Fibroblast of pulmonary artery (primary cell): ENCODE measurements around the gene GRK3.
"Not testable (repeated sequence)": the region's sequence is repeated elsewhere in the genome, so short reads cannot be mapped to it uniquely, and the experiment has no call there.

Experiments used
- DNase-seq: peaks from one replicate; pipeline ENCODE4 v3.0.0-alpha.2; 2010; ENCODE audit warnings: low read depth
- H3K4me3 ChIP-seq: replicated peaks from 2 replicates; pipeline ENCODE4 v1.5.1; 2011; ENCODE audit warnings: low read depth, mild to moderate bottlenecking, control low read depth, low read length, moderate library complexity
- CTCF ChIP-seq: IDR thresholded peaks from 2 replicates; pipeline ENCODE4 v1.5.1; 2011; ENCODE audit warnings: mild to moderate bottlenecking, control low read depth, low read length, inconsistent platforms; ENCODE audit errors: missing control alignments

The GRK3 gene

GRCh38 chr22:25598609-25599008 is 34.1 kb downstream of the GRK3 start:
- TF ChIP-seq CTCF = no peak
- no peak overlapping the region for H3K4me3 ChIP-seq
- DNase-seq = no peak

- no peak overlapping the region for H3K4me3 ChIP-seq
- no peak for DNase-seq
- no peak for TF ChIP-seq CTCF
Observed at GRCh38 chr22:25602445-25602844, 38.0 kb downstream of the GRK3 start.

- TF ChIP-seq CTCF = no peak
- H3K4me3 ChIP-seq = no peak overlapping the region
- no peak for DNase-seq
Observed at GRCh38 chr22:25602916-25603315, 38.4 kb downstream of the GRK3 start.

GRCh38 chr22:25605146-25605545 is 40.7 kb downstream of the GRK3 start:
- not testable (repeated sequence) for H3K4me3 ChIP-seq, DNase-seq

GRCh38 chr22:25605565-25605964 is 41.1 kb downstream of the GRK3 start:
- not testable (repeated sequence) for H3K4me3 ChIP-seq, DNase-seq

GRCh38 chr22:25611284-25611683 is 46.8 kb downstream of the GRK3 start:
- not testable (repeated sequence) for H3K4me3 ChIP-seq, DNase-seq

- not testable (repeated sequence) for DNase-seq, H3K4me3 ChIP-seq
Observed at GRCh38 chr22:25613131-25613530, 48.7 kb downstream of the GRK3 start.

- DNase-seq, H3K4me3 ChIP-seq: not testable (repeated sequence)
Observed at GRCh38 chr22:25613558-25613957, 49.1 kb downstream of the GRK3 start.

GRCh38 chr22:25614791-25615190 is 50.3 kb downstream of the GRK3 start:
- not testable (repeated sequence) for DNase-seq, H3K4me3 ChIP-seq

- no peak overlapping the region for H3K4me3 ChIP-seq
- no peak for TF ChIP-seq CTCF
- DNase-seq = peak; percentile 22
Observed at GRCh38 chr22:25621986-25622385, 57.5 kb downstream of the GRK3 start.
